IPS DF 4.7 (cell line): ENCODE results near the gene YJU2.
"Not testable (repeated sequence)": the region's sequence is repeated elsewhere in the genome, so short reads cannot be mapped to it uniquely, and the experiment has no call there.

Experiments used
- DNase-seq: peaks from one replicate; pipeline ENCODE4 v3.0.0-alpha.2; 2013; ENCODE audit warnings: low spot score; ENCODE audit errors: extremely low read depth

The YJU2 gene

DNA sequence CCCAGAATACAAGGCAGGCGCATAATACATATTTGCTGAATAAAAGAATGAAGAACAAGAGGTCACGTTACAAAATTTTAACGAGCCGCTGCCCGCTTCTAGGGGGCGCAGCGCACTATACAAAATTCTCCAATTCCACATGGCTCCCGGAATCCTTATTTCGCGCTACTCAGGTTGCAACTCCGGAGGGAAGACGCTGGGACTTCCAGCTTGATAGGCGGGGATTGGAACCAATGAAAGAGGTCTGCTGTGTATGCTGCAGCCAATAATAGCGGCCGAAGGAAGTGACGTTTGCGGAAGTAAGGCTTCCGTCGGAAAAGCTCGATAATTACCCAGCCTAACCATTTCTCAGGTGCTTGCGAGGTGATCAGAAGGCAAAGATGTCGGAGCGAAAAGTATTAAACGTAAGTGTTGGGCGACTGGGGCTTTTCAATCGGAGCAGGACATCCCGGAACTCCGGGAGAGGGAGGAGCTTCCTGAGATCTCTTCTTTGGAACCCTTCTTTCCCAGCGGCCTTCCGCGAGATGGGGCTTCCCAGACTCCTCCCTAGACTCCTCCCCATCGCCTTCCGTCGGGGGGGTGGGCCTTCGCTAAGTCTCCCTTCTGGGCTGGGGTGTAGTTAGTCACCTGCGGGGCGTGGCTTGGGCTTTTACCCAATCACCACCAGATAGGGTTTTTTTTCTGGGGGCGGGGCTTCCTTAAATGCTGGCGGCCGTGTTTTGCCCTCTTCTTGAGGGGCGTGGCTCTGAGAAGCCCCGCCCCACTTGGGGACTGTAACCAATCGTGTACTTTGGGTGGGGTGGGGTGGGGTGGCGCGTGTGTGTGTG lies at the start of gene YJU2:
YJU2 (plus strand) TSS at position 314 of the 827 bp plus-strand sequence; CDS start at position 381, 67 bp downstream.
- peak; percentile 95 for DNase-seq

GRCh38 chr19:4197228-4197624 lies 49.7 kb upstream of the YJU2 start:
- DNase-seq, result no peak

DNA sequence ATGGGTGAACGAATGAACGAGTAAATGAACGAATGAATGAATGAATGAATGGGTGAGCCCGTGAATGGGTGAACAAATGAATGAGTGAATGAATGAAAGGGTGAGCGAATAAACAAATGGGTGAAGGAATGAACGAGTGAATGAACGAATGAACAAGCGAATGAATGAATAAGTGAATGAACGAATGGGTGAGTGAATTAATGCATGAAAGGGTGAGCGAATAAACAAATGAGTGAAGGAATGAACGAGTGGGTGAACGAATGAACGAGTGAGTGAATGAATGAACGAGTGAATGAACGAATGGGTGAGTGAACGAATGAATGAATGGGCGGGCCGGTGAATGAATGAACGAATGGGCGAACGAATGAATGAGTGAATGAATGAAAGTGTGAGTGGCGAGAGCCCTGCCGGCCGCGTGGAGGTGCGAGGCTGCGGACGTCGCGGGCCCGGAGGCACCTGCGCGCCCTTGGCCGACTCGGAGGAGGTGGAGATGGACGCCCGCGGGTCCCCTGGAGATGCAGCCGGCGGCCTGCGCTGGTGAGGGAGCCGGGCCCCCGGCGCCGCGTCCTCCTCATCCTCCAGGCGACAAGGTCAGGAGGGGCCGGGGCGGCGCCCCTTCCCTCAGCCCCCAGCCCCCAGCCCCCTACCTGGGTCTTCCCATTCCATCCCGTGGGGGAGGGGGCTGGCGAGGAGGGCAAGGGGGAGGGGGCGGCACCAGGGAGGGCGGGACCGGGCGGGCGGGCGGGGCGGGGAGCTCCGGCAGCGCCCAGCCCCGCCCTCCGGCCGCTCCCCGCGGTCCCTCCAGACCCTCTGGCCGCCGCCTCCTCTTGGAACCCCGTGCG lies 49.0 kb upstream of the YJU2 start:
- no peak for DNase-seq

- DNase-seq, result no peak
These were observed 48.3 kb upstream of the YJU2 start for GRCh38 chr19:4198467-4199126.

DNA sequence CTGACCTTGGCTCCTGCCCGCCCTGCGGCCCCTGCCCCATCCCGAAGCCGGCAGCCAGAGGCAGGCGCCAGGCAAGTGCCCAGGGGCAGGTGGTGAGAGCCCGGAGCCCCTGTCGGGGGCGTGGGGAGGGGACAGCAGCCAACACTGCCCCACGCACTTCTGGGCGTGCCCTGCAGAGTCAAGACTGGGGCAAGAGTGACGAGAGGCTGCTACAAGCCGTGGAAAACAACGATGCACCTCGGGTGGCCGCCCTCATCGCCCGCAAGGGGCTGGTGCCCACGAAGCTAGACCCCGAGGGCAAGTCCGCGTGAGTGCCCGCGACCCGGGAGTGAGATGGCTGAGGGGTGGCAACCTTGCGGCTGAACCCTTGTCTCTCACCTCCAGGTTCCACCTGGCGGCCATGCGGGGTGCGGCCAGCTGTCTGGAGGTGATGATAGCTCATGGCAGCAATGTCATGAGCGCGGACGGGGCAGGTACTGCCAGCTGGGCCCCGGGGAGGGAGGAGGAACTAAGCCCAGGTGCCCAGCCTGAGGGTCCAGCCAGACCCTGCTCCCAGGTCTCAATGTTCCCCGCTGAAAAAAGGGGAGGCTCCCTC lies 47.1 kb upstream of the YJU2 start:
- no peak for DNase-seq

DNA sequence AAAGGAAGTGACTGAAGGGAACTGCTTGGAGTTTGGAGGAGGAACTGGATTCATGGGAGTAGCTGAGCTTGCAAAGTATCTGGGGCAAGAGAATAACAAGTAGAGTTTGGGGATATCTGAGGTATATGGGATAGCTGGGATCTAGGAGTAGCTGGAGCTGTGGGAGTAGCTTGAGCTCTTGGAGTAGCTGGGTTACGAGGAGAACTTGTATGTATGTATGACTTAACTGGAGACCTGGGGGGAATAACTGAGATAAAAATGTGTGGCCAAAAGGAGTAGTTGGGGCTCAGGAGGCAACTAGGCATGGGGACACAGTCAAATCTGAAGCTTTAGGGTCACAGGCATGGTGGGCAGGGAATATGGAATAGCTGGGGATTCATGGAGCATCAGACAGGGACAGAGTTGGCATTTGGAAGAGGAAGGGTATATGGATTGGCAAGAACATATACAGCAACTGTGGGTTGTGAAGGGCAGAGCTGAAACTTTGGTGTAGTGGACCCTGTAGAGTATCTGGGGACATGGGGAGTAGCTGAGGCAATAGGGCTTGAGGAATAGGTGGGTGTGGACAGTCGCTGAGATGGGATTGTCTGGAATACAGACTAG lies 45.8 kb upstream of the YJU2 start:
- DNase-seq, result no peak

GRCh38 chr19:4201798-4202197 lies 45.1 kb upstream of the YJU2 start:
- DNase-seq, result no peak

GRCh38 chr19:4206818-4207484 lies 39.9 kb upstream of the YJU2 start:
- DNase-seq, result no peak

- DNase-seq, result no peak
These were observed 38.3 kb upstream of the YJU2 start for GRCh38 chr19:4208385-4209094.

DNA sequence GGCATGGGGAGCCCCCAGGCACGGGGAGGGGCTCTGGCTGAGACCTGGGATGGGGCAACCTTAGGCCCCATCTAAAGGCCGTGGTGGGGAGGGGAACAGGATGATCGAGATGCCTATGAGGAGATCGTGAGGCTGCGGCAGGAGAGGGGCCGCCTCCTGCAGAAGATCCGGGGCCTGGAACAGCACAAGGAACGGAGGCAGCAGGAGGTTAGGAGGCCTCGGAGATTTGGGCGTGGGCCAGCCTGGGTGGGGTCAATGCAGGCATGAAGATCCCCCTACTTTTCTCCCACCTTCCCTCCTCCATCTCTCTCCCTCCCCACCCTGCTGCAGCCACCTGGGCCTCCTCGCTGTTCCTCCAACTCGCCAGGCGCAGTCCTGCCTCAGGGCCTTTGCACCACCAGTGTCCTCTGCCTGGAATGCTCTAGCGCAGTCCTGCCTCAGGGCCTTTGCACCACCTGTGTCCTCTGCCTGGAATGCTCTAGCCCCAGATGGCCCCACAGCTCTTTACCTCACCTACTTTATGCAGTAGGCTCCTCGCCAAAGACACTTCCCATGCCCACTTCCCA lies 36.6 kb upstream of the YJU2 start:
- no peak for DNase-seq

DNA sequence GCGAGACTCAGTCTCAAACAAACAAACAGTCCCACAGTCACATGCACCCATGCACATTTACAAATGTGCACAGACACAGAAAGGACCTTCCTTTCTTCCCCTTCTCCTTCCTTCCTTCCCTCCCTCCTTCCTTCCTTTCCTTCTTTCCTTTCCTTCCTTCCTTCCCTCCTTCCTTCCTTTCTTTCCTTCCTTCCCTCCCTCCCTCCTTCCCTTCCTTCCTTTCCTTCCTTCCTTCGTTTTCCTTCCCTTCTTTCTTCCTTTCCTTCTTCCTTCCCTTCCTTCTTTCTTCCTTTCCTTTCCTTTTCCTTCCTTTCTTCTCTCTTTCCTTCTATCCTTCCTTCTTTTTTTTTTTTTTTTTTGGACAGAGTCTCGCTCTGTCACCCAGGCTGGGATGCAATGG lies 33.8 kb upstream of the YJU2 start:
- DNase-seq, result no peak

DNA sequence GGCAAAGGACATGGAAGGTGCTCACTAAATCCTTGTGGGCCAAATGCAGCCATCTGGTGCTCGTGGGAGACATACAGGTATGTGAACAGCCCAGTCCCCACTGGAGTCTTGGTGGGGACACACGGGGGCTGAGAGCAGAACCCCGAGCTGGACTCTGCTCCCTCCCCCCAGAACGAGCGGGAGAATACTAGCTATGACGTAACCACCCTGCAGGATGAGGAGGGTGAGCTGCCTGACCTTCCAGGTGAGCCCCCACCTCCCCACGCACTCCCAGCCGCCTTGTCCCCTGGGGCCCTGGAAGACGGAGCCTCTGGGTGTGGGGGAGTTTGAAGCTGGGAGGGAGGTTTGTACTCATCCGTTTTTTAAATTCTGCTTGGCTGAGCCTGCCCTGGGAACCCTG lies 31.1 kb upstream of the YJU2 start:
- DNase-seq, result no peak

- DNase-seq, result no peak
These were observed 30.0 kb upstream of the YJU2 start for GRCh38 chr19:4216846-4217245.

DNA sequence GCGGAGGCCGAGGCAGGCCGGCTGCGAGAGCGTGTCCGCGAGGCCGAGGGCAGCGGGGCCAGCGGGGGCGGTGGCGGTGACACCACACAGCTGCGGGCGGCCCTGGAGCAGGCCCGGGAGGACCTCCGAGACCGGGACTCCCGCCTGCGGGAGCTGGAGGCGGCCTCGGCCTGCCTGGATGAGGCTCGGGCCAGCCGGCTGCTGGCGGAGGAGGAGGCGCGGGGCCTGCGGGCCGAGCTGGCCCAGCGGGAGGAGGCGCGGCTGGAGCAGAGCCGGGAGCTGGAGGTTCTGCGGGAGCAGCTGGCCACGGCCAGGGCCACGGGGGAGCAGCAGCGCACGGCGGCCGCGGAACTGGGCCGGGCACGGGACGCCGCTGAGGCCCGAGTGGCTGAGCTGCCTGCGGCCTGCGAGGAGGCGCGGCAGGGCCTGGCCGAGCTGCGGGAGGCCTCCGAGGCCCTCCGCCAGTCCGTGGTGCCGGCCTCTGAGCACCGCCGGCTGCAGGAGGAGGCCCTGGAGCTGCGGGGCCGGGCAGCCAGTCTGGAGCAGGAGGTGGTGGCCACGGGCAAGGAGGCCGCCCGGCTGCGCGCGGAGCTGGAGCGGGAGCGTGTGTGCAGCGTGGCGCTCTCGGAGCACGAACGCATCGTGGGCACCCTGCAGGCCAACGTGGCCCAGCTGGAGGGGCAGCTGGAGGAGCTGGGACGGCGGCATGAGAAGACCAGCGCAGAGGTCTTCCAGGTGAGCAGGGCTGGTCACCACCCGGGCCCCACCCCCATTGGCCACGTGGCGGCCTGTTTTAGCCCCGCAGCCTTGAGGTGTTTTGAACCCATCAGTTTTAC lies 29.2 kb upstream of the YJU2 start:
- DNase-seq, result no peak

GRCh38 chr19:4218523-4218922 lies 28.4 kb upstream of the YJU2 start:
- DNase-seq, result not testable (repeated sequence)

DNA sequence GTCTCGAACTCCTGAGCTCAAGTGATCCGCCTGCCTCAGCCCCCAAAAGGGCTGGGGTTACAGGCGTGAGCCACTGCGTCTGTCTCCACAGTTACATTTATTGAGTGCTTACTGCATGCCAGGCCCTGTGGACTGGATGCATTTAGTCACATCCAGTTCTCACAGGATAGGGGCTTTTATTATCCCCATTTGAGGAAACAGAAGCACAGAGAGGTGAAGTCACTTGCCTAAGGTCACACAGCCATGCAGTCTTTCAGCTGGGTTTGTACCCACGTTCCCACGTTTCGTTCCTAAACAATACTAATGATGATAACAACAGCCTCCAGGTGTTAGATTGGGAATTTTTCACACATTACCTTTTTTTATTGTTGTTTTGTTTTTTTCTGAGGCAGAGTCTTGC lies 26.7 kb upstream of the YJU2 start:
- no peak for DNase-seq

DNA sequence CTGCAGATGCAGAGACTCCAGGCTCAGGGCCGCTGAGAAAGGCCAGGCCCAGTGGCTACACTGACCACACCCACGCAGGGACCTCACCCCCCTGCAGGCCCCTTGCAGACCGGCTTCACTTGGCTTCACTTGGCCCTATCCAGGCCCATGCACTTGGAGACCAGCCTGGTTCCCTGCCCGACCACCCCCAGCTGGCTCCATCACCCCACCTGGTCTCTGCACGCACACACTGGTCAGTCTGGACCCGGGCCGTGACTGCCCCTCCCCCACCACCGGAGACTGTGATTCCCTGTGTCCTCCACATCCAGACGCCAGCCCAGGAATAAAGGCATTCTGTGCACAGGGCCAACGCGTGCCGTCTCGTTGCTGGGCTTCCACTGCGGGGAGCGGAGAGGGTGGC lies 22.4 kb upstream of the YJU2 start:
- DNase-seq, result no peak

DNA sequence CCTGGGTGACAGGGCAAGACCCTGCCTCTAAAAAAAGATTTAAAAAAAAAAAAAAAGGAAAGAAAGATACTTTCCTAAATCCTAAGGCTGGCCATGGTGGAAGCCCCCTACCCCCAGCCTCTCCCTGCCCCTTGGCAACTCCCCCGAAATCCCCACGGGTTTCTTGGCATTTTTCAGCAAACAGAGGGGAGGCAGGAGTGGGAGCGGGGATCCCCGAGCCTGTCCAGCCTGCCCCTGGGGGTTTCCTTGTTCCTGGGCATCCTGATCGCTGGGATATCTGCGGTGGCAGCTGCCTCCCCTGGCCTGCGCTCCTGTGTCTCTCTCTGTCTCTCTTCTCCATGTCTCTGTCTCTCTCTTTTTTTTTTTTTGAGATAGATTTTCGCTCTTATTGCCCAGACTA lies 21.0 kb upstream of the YJU2 start:
- DNase-seq, result no peak

- no peak for DNase-seq
These were observed 19.1 kb upstream of the YJU2 start for GRCh38 chr19:4227771-4228170.
